Measurements from ENCODE around the gene SFXN3. TPM values are rescaled to one million over a fixed set of nuclear protein-coding genes. Genes with fewer than 3 reads are reported as not detected.

SFXN3 gene
- 31.1 and 38.2 TPM in 2 replicates for total RNA-seq

DNA sequence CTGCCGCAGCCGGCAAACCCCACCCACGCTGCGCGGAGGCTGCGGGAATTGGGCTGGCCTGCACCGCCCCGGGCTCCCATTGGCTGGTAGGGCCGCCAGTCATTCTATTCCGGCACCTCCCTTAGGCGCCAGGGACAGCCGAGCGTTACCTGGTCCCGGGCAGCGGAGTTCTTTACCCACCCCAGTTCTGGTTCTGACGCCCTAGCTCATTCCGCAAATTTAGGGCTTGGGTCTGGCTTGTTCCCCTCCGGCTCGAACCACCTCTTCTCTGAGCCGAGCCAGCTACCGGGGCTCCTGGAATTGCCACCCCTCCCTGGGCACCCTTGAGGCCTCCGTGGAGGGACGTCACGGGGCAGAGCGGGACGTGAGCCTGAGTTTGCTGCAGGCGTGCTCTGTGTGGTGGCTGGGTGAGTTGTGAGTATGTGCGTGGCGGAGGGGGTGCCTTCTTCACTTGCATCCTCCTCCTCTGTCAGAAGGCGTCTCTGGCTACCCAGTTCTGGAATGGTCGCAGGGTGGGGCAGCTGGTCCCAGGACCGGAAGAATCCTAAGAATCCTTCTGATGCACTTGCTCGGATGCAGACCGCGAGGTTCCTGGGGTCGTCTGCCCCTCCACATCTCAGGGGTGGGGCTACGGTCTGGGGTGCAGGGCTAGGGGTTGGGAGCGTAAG lies at the start of gene SFXN3, which contains the start of gene PDZD7:
Gene SFXN3 (plus strand): TSS at position 107 of the 668 bp plus-strand sequence. CDS start 3,461 bp downstream, outside the sequence.
Gene PDZD7 (minus strand): TSS at position 2 of the 668 bp plus-strand sequence. CDS start 910 bp downstream, outside the sequence.

GRCh38 chr10:100986952-100987684 lies 43.9 kb upstream of the SFXN3 start, which contains the start of the genes MRPL43 and TWNK:
TSS of gene MRPL43 (minus strand) at chr10:100987497. CDS start at chr10:100987443, 54 bp downstream.
TSS of gene TWNK (plus strand) at chr10:100987543. CDS start at chr10:100988211, 668 bp downstream.

DNA sequence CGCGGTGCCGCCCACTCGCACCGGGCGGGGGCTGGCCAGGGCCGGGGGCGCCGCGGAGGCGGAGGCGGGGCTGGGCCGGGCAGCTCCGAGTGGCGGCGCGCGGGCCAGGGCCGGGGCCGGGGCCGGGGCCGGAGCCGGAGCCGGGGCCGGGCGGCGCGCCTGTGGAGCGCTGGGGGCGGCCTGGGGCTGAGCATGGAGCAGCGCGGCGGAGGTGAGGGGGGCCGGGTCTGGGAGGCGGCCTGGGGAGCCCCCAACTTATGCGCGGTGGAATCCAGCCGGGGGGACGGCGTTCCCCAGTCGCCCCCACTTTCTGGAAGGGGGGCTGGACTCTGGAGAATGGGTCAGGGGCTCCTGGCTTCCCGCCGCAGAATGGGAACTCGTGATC lies 31.3 kb upstream of the SFXN3 start, which contains the start of gene LZTS2:
Gene LZTS2 (plus strand): TSS at position 67 of the 385 bp plus-strand sequence. CDS start 2,731 bp downstream, outside the sequence.

DNA sequence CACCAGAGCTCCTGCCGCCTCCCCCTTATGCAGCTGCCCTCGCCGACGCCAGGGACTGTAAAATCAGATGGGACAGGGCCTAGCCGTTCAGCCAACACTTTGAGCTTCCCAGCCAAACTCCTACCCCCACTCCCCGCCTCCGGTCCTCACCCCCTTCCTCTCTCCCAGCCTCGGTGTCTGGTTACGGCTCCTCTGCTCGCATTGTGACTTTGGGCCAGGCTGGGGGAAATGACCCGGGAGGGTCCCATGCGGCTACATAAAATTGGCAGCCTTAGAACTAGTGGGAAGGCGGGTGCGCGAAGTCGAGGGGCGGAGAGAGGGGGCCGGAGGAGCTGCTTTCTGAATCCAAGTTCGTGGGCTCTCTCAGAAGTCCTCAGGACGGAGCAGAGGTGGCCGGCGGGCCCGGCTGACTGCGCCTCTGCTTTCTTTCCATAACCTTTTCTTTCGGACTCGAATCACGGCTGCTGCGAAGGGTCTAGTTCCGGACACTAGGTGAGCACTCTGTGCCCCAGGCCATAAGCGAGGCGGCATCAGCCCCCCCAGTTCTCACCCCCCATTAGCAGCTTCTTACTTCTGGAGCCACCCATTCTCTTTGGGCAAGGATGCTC lies 30.7 kb downstream of the SFXN3 start, which contains the start of gene KAZALD1:
Gene KAZALD1 (plus strand): TSS at position 366 of the 608 bp plus-strand sequence. CDS start 604 bp downstream, outside the sequence.

Other genes starting within 250 kb of the SFXN3 start
- gene SLF2, start 118.3 kb upstream of the SFXN3 start, total RNA-seq: 19.0 and 23.7 TPM in 2 replicates
- gene SEMA4G, start 61.7 kb upstream of the SFXN3 start, total RNA-seq: 2.1 and 2.2 TPM in 2 replicates
- gene MRPL43, start 43.7 kb upstream of the SFXN3 start, total RNA-seq: 132 and 137 TPM in 2 replicates
- gene TWNK, start 43.7 kb upstream of the SFXN3 start, total RNA-seq: 5.4 and 5.9 TPM in 2 replicates
- 71.8 and 76.2 TPM in 2 replicates for gene LZTS2, start 31.4 kb upstream of the SFXN3 start, total RNA-seq
- gene PDZD7, start 105 bp upstream of the SFXN3 start, total RNA-seq: 0.84 and 1.0 TPM in 2 replicates
- 11.0 and 11.8 TPM in 2 replicates for gene KAZALD1, start 30.8 kb downstream of the SFXN3 start, total RNA-seq
- not detected in 2 replicates for gene TLX1, start 100.1 kb downstream of the SFXN3 start, total RNA-seq
- under 0.01 TPM in 1 of 2 replicates, not detected in the other for gene LBX1, start 198.2 kb downstream of the SFXN3 start, total RNA-seq